SH-SY5Y (cell line): ENCODE data around the gene PPP1R12A.

ENCODE experiments used
- GATA2 ChIP-seq: IDR thresholded peaks from 2 replicates; pipeline ENCODE4 v1.6.1; 2011; ENCODE audit warnings: mild to moderate bottlenecking, low read depth, low read length
- GATA3 ChIP-seq: IDR thresholded peaks from 2 replicates; pipeline ENCODE4 v1.6.1; 2011; ENCODE audit warnings: low read depth, mild to moderate bottlenecking, low read length, moderate library complexity

The PPP1R12A gene

GRCh38 chr12:79920421-79921238 lies 14.3 kb downstream of the PPP1R12A start:
- TF ChIP-seq GATA2 = no peak
- no peak for TF ChIP-seq GATA3

DNA sequence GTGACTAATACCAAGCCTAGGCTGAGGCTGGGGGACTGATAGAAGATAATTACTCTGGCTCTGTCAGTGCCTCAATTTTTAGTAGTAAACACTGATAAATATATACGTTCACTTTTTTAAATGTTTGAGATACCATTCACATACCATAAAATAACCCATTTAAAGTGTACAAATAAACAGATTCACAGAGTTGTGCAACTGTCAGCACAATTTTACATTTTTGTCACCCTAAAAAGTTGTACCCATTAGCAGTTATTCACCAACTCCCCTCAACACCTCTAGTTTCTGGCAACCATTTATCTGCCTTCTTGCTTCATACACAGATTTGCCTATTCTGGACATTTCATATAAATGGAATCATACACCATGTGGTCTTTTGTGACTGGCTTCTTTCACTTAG lies 15.1 kb downstream of the PPP1R12A start:
- no peak for TF ChIP-seq GATA3
- no peak for TF ChIP-seq GATA2

- TF ChIP-seq GATA3 (no peak), GATA2 (no peak)
Observed at GRCh38 chr12:79916826-79917225, 18.1 kb downstream of the PPP1R12A start.

- TF ChIP-seq GATA3 = no peak
Observed at GRCh38 chr12:79911889-79912656, 22.8 kb downstream of the PPP1R12A start.

DNA sequence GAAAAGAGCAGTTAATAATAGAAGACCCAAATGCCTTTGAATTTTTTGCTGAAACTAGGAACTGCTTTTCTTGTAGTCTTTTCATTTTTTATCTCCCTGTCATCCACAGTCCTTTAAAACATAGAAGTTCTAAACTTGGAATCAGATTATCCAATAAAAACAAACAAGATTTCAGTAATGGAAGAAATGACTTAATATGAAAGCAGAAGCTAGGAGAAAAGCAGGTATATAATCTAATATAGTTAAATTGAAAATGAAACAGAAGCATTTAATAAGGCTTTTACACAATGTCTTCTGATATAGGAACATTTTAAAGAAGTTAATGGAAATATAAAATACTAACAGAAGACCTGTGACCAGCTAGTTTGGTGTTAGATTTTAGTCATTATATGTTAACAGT lies 26.5 kb downstream of the PPP1R12A start:
- TF ChIP-seq GATA2 (no peak), GATA3 (no peak)

DNA sequence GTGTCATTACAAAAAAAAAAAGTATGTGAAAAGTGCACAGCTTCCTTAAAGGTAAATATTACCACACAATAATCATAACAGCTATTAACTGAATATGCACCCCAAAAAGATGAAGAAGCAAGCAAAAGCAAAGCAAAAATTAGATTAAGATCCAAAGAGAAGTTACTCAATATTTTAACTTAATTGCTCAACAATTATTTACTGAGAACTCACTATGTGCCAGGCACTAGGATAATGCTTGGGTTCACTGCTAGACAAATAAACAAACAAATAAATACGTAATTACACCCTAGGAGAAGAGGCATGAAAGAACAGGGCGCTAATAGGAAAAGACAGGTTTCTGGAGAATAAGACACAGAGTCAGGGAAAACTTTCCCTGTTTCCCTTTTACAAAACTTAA lies 33.4 kb downstream of the PPP1R12A start:
- no peak for TF ChIP-seq GATA2
- TF ChIP-seq GATA3 = no peak

GRCh38 chr12:79900951-79901350 lies 33.9 kb downstream of the PPP1R12A start:
- TF ChIP-seq GATA2 (no peak), GATA3 (no peak)

GRCh38 chr12:79900199-79900598 lies 34.7 kb downstream of the PPP1R12A start:
- TF ChIP-seq GATA3 (no peak), GATA2 (no peak)

DNA sequence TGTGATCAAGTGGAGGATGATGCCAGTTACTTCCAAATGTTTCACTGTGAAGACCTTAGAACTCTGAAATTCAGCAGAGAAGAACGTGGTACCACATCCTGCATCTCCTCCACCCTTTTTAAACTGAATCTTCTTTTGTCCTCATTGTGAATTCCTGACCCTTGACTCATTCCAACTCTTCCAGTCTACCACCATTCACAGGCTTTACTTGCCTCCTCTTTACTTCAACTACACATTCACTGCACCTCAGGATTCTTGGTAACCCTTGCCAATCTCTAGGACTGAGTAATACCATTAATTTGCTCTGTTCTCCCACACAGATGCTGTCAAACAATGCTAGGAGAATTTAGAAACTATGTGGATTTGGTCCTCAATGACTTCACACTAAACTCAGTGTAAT lies 37.3 kb downstream of the PPP1R12A start:
- TF ChIP-seq GATA2 (no peak), GATA3 (no peak)

GRCh38 chr12:79895804-79896203 lies 39.1 kb downstream of the PPP1R12A start:
- TF ChIP-seq GATA2 (no peak), GATA3 (no peak)

DNA sequence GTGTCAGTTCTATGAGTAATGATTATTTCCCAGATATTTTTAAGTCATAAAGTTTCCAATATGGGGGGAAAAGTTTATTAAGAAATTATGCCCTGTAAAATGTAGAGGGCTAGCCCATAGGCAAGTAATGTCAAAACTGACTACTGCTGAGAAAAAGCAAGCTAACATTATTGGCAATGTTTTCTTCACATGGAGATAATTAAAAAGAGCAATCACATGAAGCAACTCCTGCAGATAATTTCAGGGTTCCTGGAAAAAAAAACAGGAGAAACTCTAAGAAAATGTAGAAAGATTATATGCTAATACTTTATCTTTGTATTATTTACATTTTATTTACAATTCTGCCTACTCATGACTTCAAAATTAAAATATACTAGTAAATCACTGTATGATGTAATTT lies 39.8 kb downstream of the PPP1R12A start:
- no peak for TF ChIP-seq GATA3
- TF ChIP-seq GATA2 = no peak

DNA sequence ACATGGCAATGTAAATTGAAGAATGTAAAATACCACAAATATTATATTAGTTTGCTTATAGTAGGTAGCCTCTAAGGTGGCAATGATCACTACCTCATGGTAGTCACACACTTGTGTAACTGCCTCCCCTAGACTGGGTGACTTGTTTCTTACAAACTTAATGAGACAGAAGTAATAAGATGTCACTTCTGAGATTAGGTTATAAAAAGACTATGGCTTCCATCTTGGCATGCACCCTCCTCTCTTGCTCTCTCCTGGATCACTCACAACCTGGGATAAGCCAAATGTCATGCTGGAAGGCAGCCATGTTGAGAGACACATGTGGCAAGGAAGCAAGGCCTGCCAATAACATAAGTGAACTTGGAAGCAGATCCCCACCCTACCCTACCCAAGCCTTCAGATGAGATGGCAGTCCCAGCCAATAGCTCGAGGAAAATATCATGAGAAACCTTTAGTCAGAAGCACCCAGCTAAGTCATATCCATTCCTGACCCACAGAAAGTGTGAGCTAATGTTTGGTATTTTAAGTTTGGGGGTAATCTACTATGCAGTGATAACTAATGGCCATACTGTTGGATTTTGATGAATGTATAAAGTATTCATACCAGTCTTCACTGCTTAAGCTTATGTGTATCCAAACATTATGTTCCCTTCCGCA lies 43.3 kb downstream of the PPP1R12A start:
- TF ChIP-seq GATA3 = no peak
- no peak for TF ChIP-seq GATA2

DNA sequence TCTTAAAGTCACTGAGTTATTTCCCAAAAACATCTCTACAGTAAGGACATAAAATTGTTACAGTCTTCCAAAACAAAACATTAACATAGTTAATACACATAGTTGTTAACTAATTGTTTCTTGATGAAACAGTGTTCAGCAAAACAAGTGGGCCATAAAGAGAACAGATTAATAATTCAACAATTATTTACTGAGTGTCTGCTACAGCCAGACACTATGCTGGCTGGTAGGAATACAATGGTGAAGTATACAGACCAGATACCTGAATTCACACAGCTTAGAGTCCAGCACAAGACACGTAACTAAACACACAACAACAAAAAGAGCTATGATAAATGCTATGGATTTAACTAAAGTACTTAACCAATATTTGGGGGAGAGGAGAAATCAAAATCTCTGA lies 47.0 kb downstream of the PPP1R12A start:
- no peak for TF ChIP-seq GATA2
- TF ChIP-seq GATA3 = no peak

GRCh38 chr12:79886917-79887519 lies 47.9 kb downstream of the PPP1R12A start:
- no peak for TF ChIP-seq GATA2
